ENCODE measurements around the gene SLCO2B1.

GRCh38 chr11:75219869-75220268 is 69.0 kb downstream of the SLCO2B1 start:
- no peak for TF ChIP-seq POLR2A (IDR thresholded peaks at IDR 0.05)
- TF ChIP-seq, protein P1, sequence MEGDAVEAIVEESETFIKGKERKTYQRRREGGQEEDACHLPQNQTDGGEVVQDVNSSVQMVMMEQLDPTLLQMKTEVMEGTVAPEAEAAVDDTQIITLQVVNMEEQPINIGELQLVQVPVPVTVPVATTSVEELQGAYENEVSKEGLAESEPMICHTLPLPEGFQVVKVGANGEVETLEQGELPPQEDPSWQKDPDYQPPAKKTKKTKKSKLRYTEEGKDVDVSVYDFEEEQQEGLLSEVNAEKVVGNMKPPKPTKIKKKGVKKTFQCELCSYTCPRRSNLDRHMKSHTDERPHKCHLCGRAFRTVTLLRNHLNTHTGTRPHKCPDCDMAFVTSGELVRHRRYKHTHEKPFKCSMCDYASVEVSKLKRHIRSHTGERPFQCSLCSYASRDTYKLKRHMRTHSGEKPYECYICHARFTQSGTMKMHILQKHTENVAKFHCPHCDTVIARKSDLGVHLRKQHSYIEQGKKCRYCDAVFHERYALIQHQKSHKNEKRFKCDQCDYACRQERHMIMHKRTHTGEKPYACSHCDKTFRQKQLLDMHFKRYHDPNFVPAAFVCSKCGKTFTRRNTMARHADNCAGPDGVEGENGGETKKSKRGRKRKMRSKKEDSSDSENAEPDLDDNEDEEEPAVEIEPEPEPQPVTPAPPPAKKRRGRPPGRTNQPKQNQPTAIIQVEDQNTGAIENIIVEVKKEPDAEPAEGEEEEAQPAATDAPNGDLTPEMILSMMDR (IDR thresholded peaks at IDR 0.05) = no peak

All from upper lobe of left lung (tissue), 4 donors.